ENCODE measurements around the gene TBC1D16. TPM values are rescaled to one million over a fixed set of nuclear protein-coding genes. Genes with fewer than 3 reads are reported as not detected.
A peak's percentile ranks its signal among the peaks of the same experiment; 100 is the strongest.

The TBC1D16 gene
- total RNA-seq, 1 donor from 2014 or later: 24.7 TPM

DNA sequence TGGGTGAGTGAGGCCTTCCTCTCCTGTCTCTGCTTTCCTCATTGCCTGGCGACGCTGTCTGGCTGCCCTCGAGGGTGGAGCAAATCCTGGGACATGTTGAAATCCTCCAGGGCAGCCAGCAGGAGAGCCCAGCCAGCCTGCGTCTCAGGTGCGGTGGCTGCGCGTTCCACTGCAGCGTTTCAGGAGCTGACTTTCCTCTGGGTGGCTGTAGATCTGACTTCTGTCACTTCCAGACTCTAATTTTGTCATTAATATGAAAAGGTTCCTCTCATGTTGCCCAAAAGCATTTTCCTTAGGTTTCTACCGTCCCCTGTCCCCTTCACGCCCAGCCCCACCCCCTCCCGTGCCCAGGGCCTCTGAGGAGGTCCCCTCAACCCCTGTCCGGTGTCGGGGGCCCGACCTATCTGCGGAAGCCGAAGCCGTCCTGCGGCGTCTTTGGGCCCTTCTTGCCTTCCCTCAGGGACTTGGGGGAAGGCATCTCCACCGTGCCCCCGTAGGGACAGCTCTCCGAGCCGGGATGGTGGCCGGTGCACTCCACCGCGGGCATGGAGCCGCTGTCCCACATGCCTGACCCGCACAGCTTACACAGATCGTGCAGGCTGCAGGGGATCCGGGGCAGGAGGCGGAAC, 95.1 kb downstream of the TBC1D16 start:
- DNase-seq (peak; percentile 39), ATAC-seq (no peak)
- H3K9me3 ChIP-seq: no peaks in the 10 kb centered on the region
- H3K36me3 ChIP-seq: peaks cover 11% of the 10 kb centered on the region
- intact Hi-C loops (cut with DNase I): no loop called here
- no peak overlapping the region for H3K4me3 ChIP-seq
- TF ChIP-seq, protein P1, sequence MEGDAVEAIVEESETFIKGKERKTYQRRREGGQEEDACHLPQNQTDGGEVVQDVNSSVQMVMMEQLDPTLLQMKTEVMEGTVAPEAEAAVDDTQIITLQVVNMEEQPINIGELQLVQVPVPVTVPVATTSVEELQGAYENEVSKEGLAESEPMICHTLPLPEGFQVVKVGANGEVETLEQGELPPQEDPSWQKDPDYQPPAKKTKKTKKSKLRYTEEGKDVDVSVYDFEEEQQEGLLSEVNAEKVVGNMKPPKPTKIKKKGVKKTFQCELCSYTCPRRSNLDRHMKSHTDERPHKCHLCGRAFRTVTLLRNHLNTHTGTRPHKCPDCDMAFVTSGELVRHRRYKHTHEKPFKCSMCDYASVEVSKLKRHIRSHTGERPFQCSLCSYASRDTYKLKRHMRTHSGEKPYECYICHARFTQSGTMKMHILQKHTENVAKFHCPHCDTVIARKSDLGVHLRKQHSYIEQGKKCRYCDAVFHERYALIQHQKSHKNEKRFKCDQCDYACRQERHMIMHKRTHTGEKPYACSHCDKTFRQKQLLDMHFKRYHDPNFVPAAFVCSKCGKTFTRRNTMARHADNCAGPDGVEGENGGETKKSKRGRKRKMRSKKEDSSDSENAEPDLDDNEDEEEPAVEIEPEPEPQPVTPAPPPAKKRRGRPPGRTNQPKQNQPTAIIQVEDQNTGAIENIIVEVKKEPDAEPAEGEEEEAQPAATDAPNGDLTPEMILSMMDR (IDR thresholded peaks at IDR 0.05): no peak
- peaks cover 25% of the 10 kb centered on the region for H3K4me1 ChIP-seq
- no peak overlapping the region for H3K27ac ChIP-seq
- H3K27me3 ChIP-seq (ENCODE audit: low read depth): no peaks in the 10 kb centered on the region

DNA sequence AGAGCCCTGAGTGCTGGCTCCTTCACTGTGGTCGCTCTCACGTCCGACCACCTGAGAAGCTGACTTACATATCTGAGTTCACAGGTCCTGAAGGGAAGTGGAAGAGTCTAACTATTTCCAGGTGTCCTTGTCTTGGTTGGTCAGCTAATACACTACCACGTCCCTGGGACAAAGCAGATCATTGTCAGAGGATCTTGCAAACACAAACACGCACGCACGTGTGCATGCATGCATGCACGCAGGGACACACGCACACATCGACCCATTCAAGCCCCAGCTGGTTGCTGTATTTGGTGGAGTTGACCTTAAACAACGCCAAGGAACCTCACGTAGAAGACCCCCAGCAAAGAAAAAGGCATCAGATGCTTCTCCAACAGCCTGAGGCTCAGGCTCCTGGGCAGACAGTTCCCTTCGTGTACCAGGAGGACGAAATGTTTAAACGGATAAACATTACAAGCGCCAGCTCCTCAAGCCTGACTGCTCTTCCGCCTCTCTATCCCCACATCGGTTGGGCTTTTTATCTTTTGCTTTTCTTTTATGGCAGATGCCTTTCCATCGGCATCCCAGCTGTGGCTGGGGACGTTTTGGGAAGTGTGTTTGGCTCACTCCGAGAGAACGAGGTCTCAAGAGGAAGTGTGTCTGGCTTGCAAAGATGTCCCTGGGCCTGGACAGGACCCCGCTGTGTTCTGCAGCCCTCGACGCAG, 95.8 kb downstream of the TBC1D16 start:
- no peak for ATAC-seq
- Histone ChIP-seq H3K4me1 (peaks cover 25% of the 10 kb centered on the region), H3K36me3 (peaks cover 11% of the 10 kb centered on the region), H3K27me3 (ENCODE audit: low read depth) (no peaks in the 10 kb centered on the region), H3K9me3 (no peaks in the 10 kb centered on the region), H3K27ac (no peak overlapping the region), H3K4me3 (no peak overlapping the region)
- TF ChIP-seq, protein P1 (IDR thresholded peaks at IDR 0.05): no peak
- peak; percentile 10 for DNase-seq
- intact Hi-C loops (cut with DNase I): no loop called here

DNA sequence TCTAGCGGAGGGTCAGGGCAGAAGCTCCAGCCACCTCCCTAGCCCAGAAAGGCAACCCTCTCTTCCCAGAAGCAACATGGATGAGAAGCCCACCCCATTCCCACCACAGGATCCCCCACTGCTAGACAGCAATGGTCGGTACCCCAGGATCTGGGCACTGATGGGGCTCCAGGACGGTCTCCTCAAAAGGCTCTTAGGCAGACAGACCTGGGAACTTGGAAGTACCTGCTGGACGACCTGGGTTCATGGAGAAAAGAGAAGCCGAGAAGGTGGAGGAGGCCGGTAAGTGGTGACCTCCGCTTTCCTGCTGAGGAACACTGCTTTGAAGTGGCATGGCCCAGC, 96.6 kb downstream of the TBC1D16 start:
- Histone ChIP-seq H3K36me3 (peaks cover 6% of the 10 kb centered on the region), H3K9me3 (no peaks in the 10 kb centered on the region), H3K4me3 (no peak overlapping the region), H3K27ac (no peak overlapping the region), H3K4me1 (peaks cover 28% of the 10 kb centered on the region), H3K27me3 (ENCODE audit: low read depth) (no peaks in the 10 kb centered on the region)
- no peak for ATAC-seq
- no peak for DNase-seq
- TF ChIP-seq, protein P1 (IDR thresholded peaks at IDR 0.05): no peak
- intact Hi-C loops (cut with DNase I): no loop called here

DNA sequence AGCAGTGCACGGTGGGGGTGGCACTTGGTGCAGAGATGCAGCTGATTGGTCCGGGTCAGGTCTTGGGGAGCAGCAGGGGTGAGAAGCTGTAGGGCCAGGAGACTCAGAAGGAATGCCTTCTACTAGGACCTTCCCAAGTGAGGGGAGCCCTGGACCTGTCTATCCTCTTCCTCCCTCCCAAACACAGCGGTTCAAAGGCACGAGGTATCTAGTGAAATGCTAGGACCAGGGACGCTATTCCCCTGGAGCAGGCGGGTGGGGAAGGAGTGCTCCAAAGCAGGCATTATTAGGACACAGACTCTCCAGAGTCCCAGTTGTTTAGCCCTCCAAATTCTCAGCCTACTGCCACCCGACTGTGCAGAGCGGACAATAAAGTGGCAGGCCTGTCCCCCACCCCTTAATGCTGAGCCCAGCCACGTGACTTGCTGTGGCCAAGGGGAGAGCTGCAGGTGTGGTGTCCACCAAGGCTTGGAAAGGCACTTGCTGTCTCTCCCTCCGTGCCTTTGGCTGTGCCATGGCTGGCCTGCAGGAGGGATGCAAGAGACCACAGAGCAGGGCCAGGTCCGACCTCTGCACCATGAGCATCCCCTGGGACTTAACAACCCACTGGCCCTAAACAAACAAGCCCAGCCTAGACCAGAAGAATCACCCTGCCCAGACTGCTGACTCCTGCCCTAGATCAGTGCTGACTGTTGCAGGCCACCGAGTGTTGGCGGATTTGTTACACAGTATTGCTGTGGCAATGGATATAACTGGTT, 97.2 kb downstream of the TBC1D16 start:
- ATAC-seq (no peak), DNase-seq (peak; percentile 22)
- Histone ChIP-seq H3K4me3 (no peak overlapping the region), H3K36me3 (peaks cover under 1% of the 10 kb centered on the region), H3K27ac (no peak overlapping the region), H3K27me3 (ENCODE audit: low read depth) (no peaks in the 10 kb centered on the region), H3K4me1 (peaks cover 33% of the 10 kb centered on the region), H3K9me3 (no peaks in the 10 kb centered on the region)
- TF ChIP-seq, protein P1 (IDR thresholded peaks at IDR 0.05): no peak
- intact Hi-C loops (cut with DNase I): no loop called here

- Histone ChIP-seq H3K27me3 (ENCODE audit: low read depth) (no peaks in the 10 kb centered on the region), H3K9me3 (no peaks in the 10 kb centered on the region), H3K36me3 (no peaks in the 10 kb centered on the region), H3K4me3 (no peak overlapping the region), H3K27ac (no peak overlapping the region), H3K4me1 (peaks cover 29% of the 10 kb centered on the region)
- ATAC-seq (no peak), DNase-seq (no peak)
- intact Hi-C loops (cut with DNase I): no loop called here
- TF ChIP-seq, protein P1 (IDR thresholded peaks at IDR 0.05): no peak
Observed at GRCh38 chr17:79937391-79938335, 98.0 kb downstream of the TBC1D16 start.

All from lower lobe of right lung (tissue), 2 donors.